ENCODE measurements around the gene GIMAP2. TPM values are rescaled to one million over a fixed set of nuclear protein-coding genes. Genes with fewer than 3 reads are reported as not detected.
"Not testable (repeated sequence)": the region's sequence is repeated elsewhere in the genome, so short reads cannot be mapped to it uniquely, and the experiment has no call there.

The GIMAP2 gene
- total RNA-seq, 6 experiments from 2014 or later = not detected

GRCh38 chr7:150649080-150649385 lies 36.5 kb upstream of the GIMAP2 start:
- no peak for TF ChIP-seq CTCF (IDR thresholded peaks at IDR 0.05)
- DNase-seq = no peak
- Mint-ChIP-seq H3K27me3 (ENCODE audit: insufficient read depth) (peaks cover 2% of the 10 kb centered on the region; the same call in 1 of the 2 replicates), H3K36me3 (ENCODE audit: low read depth) (no peaks in the 10 kb centered on the region), H3K9me3 (peaks cover 45% of the 10 kb centered on the region), H3K4me1 (ENCODE audit: low read depth) (no peaks in the 10 kb centered on the region), H3K27ac (no peak overlapping the region), H3K4me3 (no peak overlapping the region)

- no peaks in the 10 kb centered on the region for H3K4me1 Mint-ChIP-seq (ENCODE audit: low read depth)
- H3K9me3 Mint-ChIP-seq = peaks cover 61% of the 10 kb centered on the region
- TF ChIP-seq CTCF (IDR thresholded peaks at IDR 0.05) = no peak
- no peak for DNase-seq
- no peak overlapping the region for H3K4me3 Mint-ChIP-seq
- H3K36me3 Mint-ChIP-seq (ENCODE audit: low read depth) = no peaks in the 10 kb centered on the region
- no peaks in the 10 kb centered on the region; the same call in 1 of the 2 replicates for H3K27me3 Mint-ChIP-seq (ENCODE audit: insufficient read depth)
- no peak overlapping the region for H3K27ac Mint-ChIP-seq
Measured at GRCh38 chr7:150654692-150655091, 30.8 kb upstream of the GIMAP2 start.

- Mint-ChIP-seq H3K4me1 (ENCODE audit: low read depth) (no peaks in the 10 kb centered on the region), H3K27me3 (ENCODE audit: insufficient read depth) (no peaks in the 10 kb centered on the region), H3K36me3 (ENCODE audit: low read depth) (no peaks in the 10 kb centered on the region), H3K27ac (no peak overlapping the region), H3K9me3 (peaks cover 60% of the 10 kb centered on the region), H3K4me3 (no peak overlapping the region)
- TF ChIP-seq CTCF (IDR thresholded peaks at IDR 0.05) = no peak
- no peak for DNase-seq
Measured at GRCh38 chr7:150656047-150656446, 29.5 kb upstream of the GIMAP2 start.

- DNase-seq = no peak
- Mint-ChIP-seq H3K27me3 (ENCODE audit: insufficient read depth) (no peaks in the 10 kb centered on the region), H3K4me1 (ENCODE audit: low read depth) (no peaks in the 10 kb centered on the region), H3K4me3 (no peak overlapping the region), H3K9me3 (peaks cover 54% of the 10 kb centered on the region), H3K36me3 (ENCODE audit: low read depth) (no peaks in the 10 kb centered on the region), H3K27ac (no peak overlapping the region)
- TF ChIP-seq CTCF (IDR thresholded peaks at IDR 0.05) = no peak
Measured at GRCh38 chr7:150657526-150657925, 28.0 kb upstream of the GIMAP2 start.

GRCh38 chr7:150660939-150661613 lies 24.4 kb upstream of the GIMAP2 start:
- no peak for TF ChIP-seq CTCF (IDR thresholded peaks at IDR 0.05)
- no peak overlapping the region for H3K27ac Mint-ChIP-seq
- no peaks in the 10 kb centered on the region for H3K36me3 Mint-ChIP-seq (ENCODE audit: low read depth)
- H3K9me3 Mint-ChIP-seq = peaks cover 53% of the 10 kb centered on the region
- H3K4me1 Mint-ChIP-seq (ENCODE audit: low read depth) = no peaks in the 10 kb centered on the region
- H3K27me3 Mint-ChIP-seq (ENCODE audit: insufficient read depth) = no peaks in the 10 kb centered on the region
- DNase-seq = no peak
- H3K4me3 Mint-ChIP-seq = no peak overlapping the region

- H3K27me3 Mint-ChIP-seq (ENCODE audit: insufficient read depth); DNase-seq; H3K4me3 Mint-ChIP-seq; H3K4me1 Mint-ChIP-seq (ENCODE audit: low read depth); H3K36me3 Mint-ChIP-seq (ENCODE audit: low read depth); H3K27ac Mint-ChIP-seq: not testable (repeated sequence)
- H3K9me3 Mint-ChIP-seq = peaks cover 51% of the 10 kb centered on the region
Measured at GRCh38 chr7:150662821-150663220, 22.7 kb upstream of the GIMAP2 start.

Data from HFFc6 (cell line).